A549 treated with CORT108297 at 1 μM for 4 hours (cell line): Measurements from ENCODE around the gene OR2T35. TPM values are rescaled to one million over a fixed set of nuclear protein-coding genes. Genes with fewer than 3 reads are reported as not detected.

Source experiments
- total RNA-seq: library from RNA; stranded (reverse); fragments of 200-300 nt; extraction: Qiagen RNA extraction; gene quantifications from 5 replicates; pipeline ENCODE4 v1.2.3, GENCODE V29; 2022

OR2T35 gene, protein sequence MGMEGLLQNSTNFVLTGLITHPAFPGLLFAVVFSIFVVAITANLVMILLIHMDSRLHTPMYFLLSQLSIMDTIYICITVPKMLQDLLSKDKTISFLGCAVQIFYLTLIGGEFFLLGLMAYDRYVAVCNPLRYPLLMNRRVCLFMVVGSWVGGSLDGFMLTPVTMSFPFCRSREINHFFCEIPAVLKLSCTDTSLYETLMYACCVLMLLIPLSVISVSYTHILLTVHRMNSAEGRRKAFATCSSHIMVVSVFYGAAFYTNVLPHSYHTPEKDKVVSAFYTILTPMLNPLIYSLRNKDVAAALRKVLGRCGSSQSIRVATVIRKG
- total RNA-seq, result not detected in 5 replicates

DNA sequence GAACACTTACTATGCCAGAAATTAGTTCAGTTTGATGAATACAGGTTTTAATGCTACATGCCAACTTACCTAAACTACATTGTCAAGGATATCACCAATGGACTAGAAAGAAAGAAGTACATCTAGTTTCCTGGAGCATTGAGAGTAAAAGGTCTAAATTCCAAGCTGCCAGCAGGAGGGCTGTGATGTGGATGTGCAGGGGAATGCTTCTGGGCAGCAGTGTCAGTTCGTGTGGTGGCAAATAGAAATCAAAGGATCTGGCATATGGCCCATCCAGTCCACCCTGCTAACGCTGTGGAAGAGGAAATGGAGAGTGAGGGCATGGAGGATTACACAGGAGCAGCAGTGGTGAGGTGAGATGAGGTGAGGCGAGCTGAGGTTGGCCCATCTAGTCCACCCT is at the start of gene OR2T35:
Gene OR2T35 (minus strand): TSS at position 101 of the 400 bp plus-strand sequence. CDS start 6,020 bp downstream, outside the sequence.

DNA sequence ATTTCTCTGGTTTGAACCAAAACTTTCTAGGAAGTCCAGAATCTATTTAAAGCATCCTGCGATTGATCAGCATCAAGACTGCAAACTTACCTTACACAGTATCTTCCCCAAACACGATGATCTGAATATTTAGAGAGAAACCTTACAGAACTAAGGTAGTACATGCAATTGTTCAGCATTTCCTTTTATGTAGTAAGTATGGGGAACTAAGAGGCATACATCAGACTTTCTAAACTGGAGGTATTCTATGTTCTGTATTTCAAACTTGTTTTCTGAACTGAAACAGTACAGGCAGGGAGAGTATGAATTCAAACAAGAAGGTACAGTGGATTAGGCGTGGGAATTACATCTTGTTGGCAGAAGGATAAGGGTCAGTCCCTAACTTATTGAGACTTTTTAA is 10.3 kb upstream of the OR2T35 start, which contains the start of gene OR2T27:
Gene OR2T27 (minus strand): TSS at position 175 of the 400 bp plus-strand sequence. CDS start 4,644 bp downstream, outside the sequence.

DNA sequence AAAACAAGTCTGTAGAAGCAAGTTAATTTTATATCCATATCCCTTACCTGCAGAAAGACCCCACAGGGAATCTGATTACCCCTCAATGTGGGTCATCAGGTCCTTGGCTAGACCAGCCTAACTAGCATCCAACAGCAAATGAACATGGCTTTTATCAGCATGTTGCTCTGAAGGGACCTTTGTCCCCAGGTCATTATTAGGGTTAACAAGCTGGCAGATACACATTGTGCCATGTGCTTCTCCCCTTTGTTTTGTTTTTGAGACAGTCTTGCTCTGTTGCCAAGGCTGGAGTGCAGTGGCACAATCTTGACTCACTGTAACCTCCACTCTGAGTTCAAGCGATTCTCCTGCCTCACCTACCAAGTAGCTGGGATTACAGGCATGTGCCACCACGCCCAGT is 10.1 kb downstream of the OR2T35 start, which contains the start of gene OR2T11:
Gene OR2T11 (minus strand): TSS at position 101 of the 400 bp plus-strand sequence. CDS start 7,963 bp downstream, outside the sequence.

DNA sequence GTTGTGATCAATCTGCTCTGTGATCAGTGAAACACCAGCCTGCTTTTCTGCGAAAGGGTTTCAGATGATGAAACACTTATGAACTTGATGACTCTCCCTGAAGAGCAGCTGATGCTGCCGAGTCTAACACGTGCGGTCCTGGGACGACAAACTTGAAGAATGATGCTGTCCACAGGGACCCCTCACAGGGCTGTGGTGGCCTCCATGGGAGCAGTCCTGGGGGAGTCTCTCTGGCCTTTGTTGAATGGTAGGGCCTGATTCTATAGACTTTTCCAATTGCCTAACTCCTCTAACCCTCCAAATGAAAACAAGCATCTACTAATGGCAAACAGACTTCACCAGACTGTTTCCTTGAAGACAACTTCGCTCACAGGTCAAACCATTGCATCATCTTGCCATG is 47.5 kb downstream of the OR2T35 start, which contains the start of gene OR2T10:
Gene OR2T10 (minus strand): TSS at position 112 of the 400 bp plus-strand sequence. CDS start 3,932 bp downstream, outside the sequence.

Other genes starting within 250 kb of the OR2T35 start
- not detected in 5 replicates for gene OR2T1, start 242.2 kb downstream of the OR2T35 start, total RNA-seq
- not detected in 5 replicates for gene OR2T2, start 199.6 kb downstream of the OR2T35 start, total RNA-seq
- gene OR2T3, start 171.9 kb downstream of the OR2T35 start, total RNA-seq, result not detected in 5 replicates
- gene OR2T5, start 156.7 kb downstream of the OR2T35 start, total RNA-seq, result not detected in 5 replicates
- not detected in 5 replicates for gene OR2G6, start 137.2 kb downstream of the OR2T35 start, total RNA-seq
- not detected in 5 replicates for gene OR2T29, start 82.5 kb downstream of the OR2T35 start, total RNA-seq
- not detected in 5 replicates for gene OR2T34, start 70.5 kb downstream of the OR2T35 start, total RNA-seq
- gene OR2T10, start 47.6 kb downstream of the OR2T35 start, total RNA-seq, result not detected in 5 replicates
- not detected in 5 replicates for gene OR2T11, start 10.2 kb downstream of the OR2T35 start, total RNA-seq
- not detected in 5 replicates for gene OR2T27, start 10.2 kb upstream of the OR2T35 start, total RNA-seq
- gene OR14I1, start 57.5 kb upstream of the OR2T35 start, total RNA-seq, result not detected in 5 replicates
- gene LYPD8, start 110.5 kb upstream of the OR2T35 start, total RNA-seq, result 0.09 to 0.15 TPM (median 0.11 TPM) in 4 of 5 replicates, not detected in the other
- 22.8 to 32.1 TPM (median 27.1 TPM) in 5 replicates for gene SH3BP5L, start 180.6 kb upstream of the OR2T35 start, total RNA-seq
- 16.0 to 25.3 TPM (median 23.2 TPM) in 5 replicates for gene ZNF672, start 192.9 kb upstream of the OR2T35 start, total RNA-seq
- gene ZNF692, start 213.8 kb upstream of the OR2T35 start, total RNA-seq, result 16.3 to 28.5 TPM (median 27.0 TPM) in 5 replicates